ENCODE results near the gene TMBIM1. TPM values are rescaled to one million over a fixed set of nuclear protein-coding genes. Genes with fewer than 3 reads are reported as not detected.

Gene TMBIM1
- total and polyA plus RNA-seq, 2 donors (not counting 1 experiment from before 2014, with no cell fraction given): 170 to 235 TPM

DNA sequence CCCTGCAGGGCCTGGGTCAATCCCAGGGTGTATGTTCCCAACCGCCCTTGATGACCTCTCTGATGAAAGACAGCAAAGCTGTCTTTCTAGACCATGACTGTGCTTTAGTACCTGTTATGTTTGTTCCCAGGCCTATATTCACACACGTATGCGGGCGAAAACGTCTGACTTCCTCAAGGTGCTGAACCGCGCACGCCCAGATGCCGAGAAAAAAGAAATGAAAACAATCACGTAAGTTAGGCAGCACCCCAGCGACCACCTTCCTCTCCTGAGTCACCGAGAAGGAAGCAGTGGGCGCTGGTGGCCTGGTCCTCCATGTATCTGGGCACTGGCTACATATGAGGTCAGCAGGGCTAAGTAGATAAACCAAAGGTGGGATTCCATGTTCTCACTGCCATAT lies 42.6 kb downstream of the TMBIM1 start:
- no peak for TF ChIP-seq EZH2 (IDR thresholded peaks at IDR 0.05; ENCODE audit: low read length, missing control alignments)
- TF ChIP-seq, protein P1, sequence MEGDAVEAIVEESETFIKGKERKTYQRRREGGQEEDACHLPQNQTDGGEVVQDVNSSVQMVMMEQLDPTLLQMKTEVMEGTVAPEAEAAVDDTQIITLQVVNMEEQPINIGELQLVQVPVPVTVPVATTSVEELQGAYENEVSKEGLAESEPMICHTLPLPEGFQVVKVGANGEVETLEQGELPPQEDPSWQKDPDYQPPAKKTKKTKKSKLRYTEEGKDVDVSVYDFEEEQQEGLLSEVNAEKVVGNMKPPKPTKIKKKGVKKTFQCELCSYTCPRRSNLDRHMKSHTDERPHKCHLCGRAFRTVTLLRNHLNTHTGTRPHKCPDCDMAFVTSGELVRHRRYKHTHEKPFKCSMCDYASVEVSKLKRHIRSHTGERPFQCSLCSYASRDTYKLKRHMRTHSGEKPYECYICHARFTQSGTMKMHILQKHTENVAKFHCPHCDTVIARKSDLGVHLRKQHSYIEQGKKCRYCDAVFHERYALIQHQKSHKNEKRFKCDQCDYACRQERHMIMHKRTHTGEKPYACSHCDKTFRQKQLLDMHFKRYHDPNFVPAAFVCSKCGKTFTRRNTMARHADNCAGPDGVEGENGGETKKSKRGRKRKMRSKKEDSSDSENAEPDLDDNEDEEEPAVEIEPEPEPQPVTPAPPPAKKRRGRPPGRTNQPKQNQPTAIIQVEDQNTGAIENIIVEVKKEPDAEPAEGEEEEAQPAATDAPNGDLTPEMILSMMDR (conservative IDR thresholded peaks at IDR 0.05 in 1 of 2, IDR thresholded peaks at IDR 0.05 in 1 of 2; ENCODE audit: low read depth in 1 of 2, low read length in 2 of 2): no peak
- Histone ChIP-seq H3K9me3 (ENCODE audit: control insufficient read depth, insufficient read depth, low read depth, low read length) (no peaks in the 10 kb centered on the region), H3K4me3 (replicated peaks in 1 of 4; ENCODE audit: control extremely low read depth in 1 of 4, insufficient read depth in 1 of 4, low read depth in 3 of 4, low read length in 4 of 4) (no peak overlapping the region), H3K27me3 (ENCODE audit: control insufficient read depth, insufficient read depth, low read length) (no peaks in the 10 kb centered on the region), H2AFZ (ENCODE audit: low read length) (no peak overlapping the region), H3K4me2 (ENCODE audit: extremely low read depth, insufficient read depth, low read length) (no peak overlapping the region), H3K27ac (ENCODE audit: insufficient read depth, low read length) (no peak overlapping the region), H3K4me1 (ENCODE audit: control insufficient read depth, extremely low read depth, insufficient read depth, low read length) (no peaks in the 10 kb centered on the region), H3K36me3 (ENCODE audit: control insufficient read depth, insufficient read depth, low read length) (peaks cover 32% of the 10 kb centered on the region), H3K79me2 (ENCODE audit: control insufficient read depth, insufficient read depth, low read length) (peaks cover 6% of the 10 kb centered on the region), H3K9ac (ENCODE audit: insufficient read depth, low read length) (no peak overlapping the region), H4K20me1 (ENCODE audit: control insufficient read depth, extremely low read depth, insufficient read depth, low read length) (no peaks in the 10 kb centered on the region)
- no peak for DNase-seq (ENCODE audit: low read depth in 2 of 2)

DNA sequence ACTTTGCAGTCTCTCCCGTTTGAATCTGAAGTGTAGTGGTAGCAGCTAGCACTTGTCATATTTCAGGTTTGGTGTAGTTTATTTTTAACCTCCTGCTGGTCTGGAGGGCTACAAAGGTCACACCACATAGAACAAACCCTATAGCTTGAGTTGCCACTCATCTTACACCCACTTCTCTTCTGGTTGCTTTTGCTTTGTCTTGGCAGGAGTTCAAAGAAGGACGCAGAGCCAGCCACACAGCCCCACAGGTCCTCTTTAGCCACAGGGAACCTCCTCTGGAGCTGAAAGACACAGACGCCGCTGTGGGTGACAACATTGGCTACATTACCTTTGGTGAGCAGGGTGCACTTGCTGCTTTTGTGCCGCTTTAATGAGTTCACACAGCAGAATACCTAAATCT lies 47.1 kb downstream of the TMBIM1 start:
- no peaks in the 10 kb centered on the region for H3K4me1 ChIP-seq (ENCODE audit: control insufficient read depth, extremely low read depth, insufficient read depth, low read length)
- H3K27ac ChIP-seq (ENCODE audit: insufficient read depth, low read length): no peak overlapping the region
- no peaks in the 10 kb centered on the region for H3K27me3 ChIP-seq (ENCODE audit: control insufficient read depth, insufficient read depth, low read length)
- no peak overlapping the region for H3K4me3 ChIP-seq (replicated peaks in 1 of 4; ENCODE audit: control extremely low read depth in 1 of 4, insufficient read depth in 1 of 4, low read depth in 3 of 4, low read length in 4 of 4)
- H3K36me3 ChIP-seq (ENCODE audit: control insufficient read depth, insufficient read depth, low read length): peaks cover 30% of the 10 kb centered on the region
- H3K9me3 ChIP-seq (ENCODE audit: control insufficient read depth, insufficient read depth, low read depth, low read length): no peaks in the 10 kb centered on the region
- H2AFZ ChIP-seq (ENCODE audit: low read length): no peak overlapping the region
- H3K4me2 ChIP-seq (ENCODE audit: extremely low read depth, insufficient read depth, low read length): no peak overlapping the region
- TF ChIP-seq EZH2 (IDR thresholded peaks at IDR 0.05; ENCODE audit: low read length, missing control alignments): no peak
- TF ChIP-seq, protein P1 (conservative IDR thresholded peaks at IDR 0.05 in 1 of 2, IDR thresholded peaks at IDR 0.05 in 1 of 2; ENCODE audit: low read depth in 1 of 2, low read length in 2 of 2): no peak
- no peak overlapping the region for H3K9ac ChIP-seq (ENCODE audit: insufficient read depth, low read length)
- H3K79me2 ChIP-seq (ENCODE audit: control insufficient read depth, insufficient read depth, low read length): peaks cover 8% of the 10 kb centered on the region
- no peaks in the 10 kb centered on the region for H4K20me1 ChIP-seq (ENCODE audit: control insufficient read depth, extremely low read depth, insufficient read depth, low read length)
- peak in 1 of 2 donors; percentile 23 for DNase-seq (ENCODE audit: low read depth in 2 of 2)

DNA sequence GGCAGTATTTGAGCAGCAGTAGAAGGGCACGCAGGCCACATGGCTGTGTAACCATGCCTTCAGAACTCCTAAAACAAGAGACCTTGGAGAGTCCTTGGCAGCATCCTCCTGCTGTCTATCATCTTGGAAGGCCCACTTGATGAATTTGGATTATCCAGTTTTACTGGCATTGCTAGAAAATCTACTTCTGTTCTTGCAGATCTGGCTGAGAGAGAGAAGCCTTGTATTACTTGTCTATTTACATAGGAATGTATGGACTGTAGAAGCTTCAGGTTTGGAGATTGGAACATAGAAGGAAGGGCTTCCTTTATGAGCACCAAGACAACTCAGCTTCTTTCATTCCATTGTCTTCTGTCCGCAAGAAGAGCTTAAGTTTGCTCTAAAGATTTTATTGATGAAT lies 47.6 kb downstream of the TMBIM1 start:
- H3K4me1 ChIP-seq (ENCODE audit: control insufficient read depth, extremely low read depth, insufficient read depth, low read length): no peaks in the 10 kb centered on the region
- H3K36me3 ChIP-seq (ENCODE audit: control insufficient read depth, insufficient read depth, low read length): peaks cover 27% of the 10 kb centered on the region
- no peaks in the 10 kb centered on the region for H3K27me3 ChIP-seq (ENCODE audit: control insufficient read depth, insufficient read depth, low read length)
- H3K4me3 ChIP-seq (replicated peaks in 1 of 4; ENCODE audit: control extremely low read depth in 1 of 4, insufficient read depth in 1 of 4, low read depth in 3 of 4, low read length in 4 of 4): no peak overlapping the region
- no peak overlapping the region for H3K27ac ChIP-seq (ENCODE audit: insufficient read depth, low read length)
- no peak for TF ChIP-seq EZH2 (IDR thresholded peaks at IDR 0.05; ENCODE audit: low read length, missing control alignments)
- TF ChIP-seq, protein P1 (conservative IDR thresholded peaks at IDR 0.05 in 1 of 2, IDR thresholded peaks at IDR 0.05 in 1 of 2; ENCODE audit: low read depth in 1 of 2, low read length in 2 of 2): no peak
- no peak overlapping the region for H3K4me2 ChIP-seq (ENCODE audit: extremely low read depth, insufficient read depth, low read length)
- H2AFZ ChIP-seq (ENCODE audit: low read length): no peak overlapping the region
- H3K9me3 ChIP-seq (ENCODE audit: control insufficient read depth, insufficient read depth, low read depth, low read length): no peaks in the 10 kb centered on the region
- no peak for DNase-seq (ENCODE audit: low read depth in 2 of 2)
- no peaks in the 10 kb centered on the region for H4K20me1 ChIP-seq (ENCODE audit: control insufficient read depth, extremely low read depth, insufficient read depth, low read length)
- H3K79me2 ChIP-seq (ENCODE audit: control insufficient read depth, insufficient read depth, low read length): peaks cover 7% of the 10 kb centered on the region
- no peak overlapping the region for H3K9ac ChIP-seq (ENCODE audit: insufficient read depth, low read length)

All from fibroblast of lung (primary cell).